Measurements from ENCODE around the gene ZRANB2. TPM values are rescaled to one million over a fixed set of nuclear protein-coding genes. Genes with fewer than 3 reads are reported as not detected.
A peak's percentile ranks its signal among the peaks of the same experiment; 100 is the strongest.

The ZRANB2 gene
- total and polyA plus RNA-seq, 9 of the 15 experiments (the other 6 are each of a cell fraction or from before 2014, with no cell fraction given) = 80.8 to 264 (median 157) TPM

GRCh38 chr1:71080739-71081696, at the start of gene ZRANB2 (continued):
- TF ChIP-seq HMBOX1 (IDR thresholded peaks at IDR 0.05) (no peak), MYNN (IDR thresholded peaks at IDR 0.05) (0 out of 2 replicates have a peak, but pooled peaks have one; percentile 29), MYNN (CRISPR knock-in tag; IDR thresholded peaks at IDR 0.05) (no peak), TAF1 (IDR thresholded peaks at IDR 0.05; ENCODE audit: control insufficient read depth, extremely low read depth, insufficient read depth, low read length, severe bottlenecking) (peak; percentile 89), MXD1 (CRISPR knock-in tag; IDR thresholded peaks at IDR 0.05; ENCODE audit: borderline replicate concordance, poor library complexity, severe bottlenecking) (no peak), KAT2B (IDR thresholded peaks at IDR 0.05; ENCODE audit: low read depth, low read length) (no peak), FOXP4 (CRISPR knock-in tag; IDR thresholded peaks at IDR 0.05; ENCODE audit: borderline replicate concordance) (no peak), ZFP30 (CRISPR knock-in tag; IDR thresholded peaks at IDR 0.05; ENCODE audit: borderline replicate concordance) (no peak), ZNF561 (CRISPR knock-in tag; conservative IDR thresholded peaks at IDR 0.05) (no peak), SUPT5H (IDR thresholded peaks at IDR 0.05) (peak; percentile 95), KLF13 (tag; IDR thresholded peaks at IDR 0.05; ENCODE audit: borderline replicate concordance, low read depth) (no peak), HNRNPUL1 (IDR thresholded peaks at IDR 0.05; ENCODE audit: low read length) (no peak), PHF20 (IDR thresholded peaks at IDR 0.05; ENCODE audit: partially characterized antibody) (peak; percentile 67), ZFX (CRISPR knock-in tag; IDR thresholded peaks at IDR 0.05) (peak; percentile 67), ZNF324 (CRISPR knock-in tag; IDR thresholded peaks at IDR 0.05) (no peak), NFXL1 (CRISPR knock-in tag; IDR thresholded peaks at IDR 0.05) (no peak), HBP1 (CRISPR knock-in tag; IDR thresholded peaks at IDR 0.05) (no peak), HES1 (IDR thresholded peaks at IDR 0.05; ENCODE audit: low read depth) (no peak), LARP7 (IDR thresholded peaks at IDR 0.05) (no peak), ZNF311 (CRISPR knock-in tag; IDR thresholded peaks at IDR 0.05) (no peak), U2AF1 (optimal IDR thresholded peaks at IDR 0.05; ENCODE audit: low read depth, low read length) (no peak)

All from K562 (cell line).